Endothelial cell of hepatic sinusoid (primary cell): ENCODE data around the gene ANO9.

Experiments used
- in situ Hi-C: cut with HindIII; loops from 2 replicates; pipeline ENCODE4 v1.10.0; 2017; ENCODE audit warnings: low sequenced_read_pairs

ANO9 gene

GRCh38 chr11:389369-389768 lies 52.4 kb downstream of the ANO9 start:
- in situ Hi-C loops, result loop anchor here (5.0 kb wide), 2 partner anchors 63 to 92 kb away; partner anchors contain the start of genes IFITM5 and PTDSS2

DNA sequence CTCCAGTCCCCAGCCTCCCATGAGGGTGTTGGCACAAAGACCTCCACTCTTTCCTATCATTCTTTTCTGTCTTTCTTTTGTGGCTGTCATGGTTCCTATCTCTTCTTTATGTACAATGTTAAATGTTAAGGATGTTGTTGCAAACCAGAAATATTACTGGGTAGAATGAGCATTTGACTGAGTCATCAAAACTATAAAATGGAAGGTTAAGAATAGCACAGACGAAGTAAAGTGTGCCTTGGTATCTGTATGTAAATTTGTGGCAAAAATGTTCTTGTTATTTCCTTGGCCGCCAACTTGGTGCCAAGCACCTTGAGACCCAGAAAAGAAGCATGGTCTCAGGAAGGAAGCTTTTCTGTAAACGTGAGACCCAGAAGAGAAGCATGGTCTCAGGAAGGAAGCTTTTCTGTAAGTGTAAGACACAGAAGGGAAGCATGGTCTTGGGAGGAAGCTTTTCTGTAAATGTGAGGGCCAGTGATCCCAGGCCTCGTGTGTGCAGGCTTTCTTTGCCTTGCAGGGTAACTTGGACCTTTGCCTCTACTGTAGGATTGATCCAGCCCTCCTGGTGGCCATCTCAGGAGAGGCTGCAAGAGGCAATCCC lies 54.5 kb downstream of the ANO9 start:
- in situ Hi-C loops, result loop anchor here (5.0 kb wide), 2 partner anchors 65 to 90 kb away; partner anchors contain the start of genes IFITM5 and PTDSS2

- in situ Hi-C loops, result loop anchor here (5.0 kb wide), 2 partner anchors 66 to 89 kb away; partner anchors contain the start of genes IFITM5 and PTDSS2
Measured at GRCh38 chr11:386483-386882, 55.3 kb downstream of the ANO9 start.

DNA sequence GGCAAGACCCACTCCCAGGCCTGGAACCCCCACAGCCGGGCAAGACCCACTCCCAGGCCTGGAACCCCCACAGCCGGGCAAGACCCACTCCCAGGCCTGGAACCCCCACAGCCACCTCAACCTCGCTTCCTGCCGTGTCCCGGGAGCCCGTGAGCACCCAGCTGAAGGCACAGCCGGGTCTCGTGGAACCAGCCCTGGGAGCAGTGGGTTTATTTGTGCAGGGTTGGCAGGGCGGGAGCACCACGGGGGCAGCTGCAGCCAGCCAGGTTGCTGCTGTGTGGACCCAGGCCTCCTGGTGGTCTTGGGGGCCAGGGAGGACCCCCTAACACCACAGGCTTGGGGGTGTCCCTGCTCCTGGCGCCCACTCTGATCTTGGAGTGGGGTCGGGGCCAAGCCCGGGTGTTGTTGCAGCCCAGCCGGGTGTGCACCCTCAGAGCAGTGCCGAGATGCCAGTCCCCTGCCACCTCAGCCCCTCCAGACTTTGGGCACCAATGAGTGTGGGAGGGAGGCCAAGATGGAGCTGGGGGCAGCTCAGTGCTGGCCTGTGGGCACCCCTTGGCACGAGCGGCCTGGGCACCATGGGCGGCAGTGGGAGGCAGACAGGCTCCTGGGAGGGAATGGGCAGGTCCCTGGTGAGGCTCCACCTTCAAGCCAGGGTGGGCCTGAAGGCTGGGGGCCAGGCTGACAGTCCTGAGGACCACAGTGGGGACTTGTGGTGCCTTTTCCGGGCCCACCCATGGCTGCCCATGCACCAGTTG lies 56.0 kb downstream of the ANO9 start:
- in situ Hi-C loops, result loop anchor here (5.0 kb wide), 2 partner anchors 67 to 88 kb away; partner anchors contain the start of genes IFITM5 and PTDSS2

DNA sequence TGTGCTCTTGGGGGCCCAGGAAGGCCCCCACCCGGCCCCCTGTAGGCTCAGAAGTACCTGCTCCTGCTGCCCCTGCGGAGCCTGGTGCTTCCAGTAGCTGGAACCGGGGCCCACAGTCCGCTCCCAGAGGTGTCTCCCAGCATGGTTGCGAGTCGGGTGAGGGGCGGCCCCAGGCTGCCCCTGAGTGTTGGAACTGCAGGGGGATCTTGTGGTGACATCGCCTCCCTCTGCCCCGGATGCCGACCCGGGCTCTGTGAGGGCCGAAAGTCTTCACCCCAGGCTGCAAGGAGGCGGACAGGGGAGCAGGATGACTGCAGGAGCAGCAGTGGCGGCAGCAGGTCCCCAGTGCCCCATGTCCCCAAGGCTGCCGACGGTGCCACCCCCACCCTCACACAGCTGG lies 57.3 kb downstream of the ANO9 start:
- in situ Hi-C loops, result no loop called here

GRCh38 chr11:383431-383830 lies 58.4 kb downstream of the ANO9 start:
- in situ Hi-C loops, result no loop called here

DNA sequence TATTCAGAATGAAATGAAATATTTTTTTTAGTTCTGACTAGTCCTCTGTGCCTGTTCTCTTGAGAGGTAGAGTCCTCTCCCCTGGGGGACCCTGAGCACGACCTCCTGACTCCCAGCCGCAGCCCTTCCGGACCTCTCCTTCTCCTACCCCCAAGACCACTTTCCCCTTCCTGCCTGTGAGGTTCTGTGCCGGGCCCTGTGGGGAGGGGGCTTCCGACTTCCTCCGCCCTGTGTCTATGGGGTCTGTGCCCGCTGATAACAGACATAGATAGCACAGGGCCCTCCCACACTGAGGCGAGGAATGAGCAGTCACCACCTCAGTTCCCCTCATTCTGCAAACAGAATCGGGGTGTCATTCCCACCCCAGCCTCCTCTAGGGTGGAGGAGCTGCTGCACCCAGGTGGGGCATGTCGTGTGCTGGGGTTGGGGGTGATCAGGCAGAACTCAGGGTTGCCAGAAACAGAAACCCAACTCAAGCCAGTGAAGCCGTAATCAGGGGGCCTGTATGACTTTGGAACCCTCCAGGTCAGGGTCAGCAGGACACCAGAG lies 59.7 kb downstream of the ANO9 start:
- in situ Hi-C loops, result no loop called here

DNA sequence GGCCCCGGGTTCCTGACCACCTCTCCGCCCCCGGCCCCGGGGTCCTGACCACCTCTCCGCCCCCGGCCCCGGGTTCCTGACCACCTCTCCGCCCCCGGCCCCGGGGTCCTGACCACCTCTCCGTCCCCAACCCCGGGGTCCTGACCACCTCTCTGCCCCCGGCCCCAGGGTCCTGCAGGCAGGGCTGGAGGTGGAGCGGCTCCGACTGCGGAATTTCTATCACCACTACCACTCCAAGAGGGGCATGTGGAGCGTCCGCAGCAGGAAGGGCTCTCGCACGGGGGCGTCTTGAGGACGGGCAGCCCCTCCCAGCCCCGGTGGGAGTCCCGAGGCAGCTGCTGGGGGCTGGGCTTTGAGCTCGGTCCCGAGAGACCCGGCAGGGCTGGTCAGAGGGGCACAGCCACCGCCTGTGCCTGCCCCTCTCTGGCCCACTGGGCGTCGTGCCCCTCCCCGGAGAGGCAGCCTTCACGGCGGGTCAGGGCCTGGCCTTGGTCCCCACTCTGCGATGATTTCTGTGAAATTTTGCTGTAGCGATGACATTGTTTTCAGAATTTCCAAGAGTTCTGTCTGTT lies 60.2 kb downstream of the ANO9 start:
- in situ Hi-C loops, result no loop called here

DNA sequence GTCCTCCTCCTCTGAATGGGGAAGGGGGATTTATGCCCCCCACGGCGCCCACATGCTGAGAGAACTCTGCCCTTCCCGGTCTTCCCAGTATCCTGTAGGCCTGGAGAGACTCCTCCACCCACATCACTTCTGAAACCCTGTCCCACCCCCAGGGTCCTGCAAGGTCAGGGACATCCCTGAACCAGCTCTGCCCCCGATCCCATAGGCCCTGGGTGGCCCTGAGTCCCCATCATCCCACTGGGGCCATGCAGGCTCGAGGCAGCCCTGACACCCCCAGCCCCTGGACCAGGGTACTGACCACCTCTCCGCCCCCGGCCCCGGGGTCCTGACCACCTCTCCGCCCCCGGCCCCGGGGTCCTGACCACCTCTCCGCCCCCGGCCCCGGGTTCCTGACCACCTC lies 60.8 kb downstream of the ANO9 start:
- in situ Hi-C loops, result no loop called here

- in situ Hi-C loops, result no loop called here
Measured at GRCh38 chr11:380491-380890, 61.3 kb downstream of the ANO9 start.

DNA sequence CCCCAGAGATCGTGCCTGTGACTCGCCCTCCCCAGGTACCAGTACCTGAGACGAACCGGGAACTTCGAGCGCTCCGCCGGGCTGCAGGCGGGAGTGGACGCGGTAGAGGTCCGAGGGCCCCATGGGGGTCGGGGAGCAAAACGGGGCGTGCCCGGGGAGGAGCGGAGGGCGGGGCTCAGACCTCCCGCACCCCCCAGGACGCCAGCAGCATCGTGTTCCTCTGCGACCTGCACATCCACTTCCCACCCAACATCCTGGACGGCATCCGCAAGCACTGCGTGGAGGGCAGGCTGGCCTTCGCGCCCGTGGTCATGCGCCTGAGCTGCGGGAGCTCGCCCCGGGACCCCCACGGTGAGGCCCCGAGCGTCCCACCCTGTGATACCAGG lies 61.7 kb downstream of the ANO9 start:
- in situ Hi-C loops, result no loop called here

GRCh38 chr11:379205-380094 lies 62.4 kb downstream of the ANO9 start:
- in situ Hi-C loops, result no loop called here

- in situ Hi-C loops, result no loop called here
Measured at GRCh38 chr11:377883-378500, 63.8 kb downstream of the ANO9 start.

GRCh38 chr11:377174-377865 lies 64.5 kb downstream of the ANO9 start:
- in situ Hi-C loops, result no loop called here

DNA sequence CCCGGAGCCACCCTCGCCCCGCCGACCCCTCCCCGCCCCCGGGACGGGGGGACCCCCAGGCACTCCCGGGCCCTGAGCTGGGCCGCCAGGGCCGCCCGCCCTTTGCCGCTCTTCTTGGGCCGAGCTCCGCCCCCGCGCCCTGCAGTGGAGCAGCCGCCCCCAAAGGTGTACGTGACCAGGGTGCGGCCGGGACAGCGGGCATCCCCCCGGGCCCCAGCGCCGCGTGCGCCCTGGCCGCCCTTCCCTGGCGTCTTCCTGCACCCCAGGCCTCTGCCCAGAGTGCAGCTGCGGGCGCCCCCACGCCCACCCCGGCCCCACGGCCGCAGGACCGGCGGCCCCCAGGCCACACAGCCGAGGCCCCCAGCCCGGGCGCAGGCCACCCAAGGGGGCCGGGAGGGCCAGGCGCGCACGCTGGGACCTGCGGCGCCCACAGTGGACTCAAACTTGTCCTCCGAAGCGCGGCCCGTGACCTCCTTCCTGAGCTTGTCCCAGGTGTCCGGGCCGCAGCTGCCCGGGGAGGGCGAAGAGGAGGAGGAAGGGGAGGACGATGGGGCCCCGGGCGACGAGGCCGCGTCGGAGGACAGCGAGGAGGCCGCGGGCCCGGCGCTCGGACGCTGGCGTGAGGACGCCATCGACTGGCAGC lies 65.2 kb downstream of the ANO9 start:
- in situ Hi-C loops, result no loop called here

- in situ Hi-C loops, result no loop called here
Measured at GRCh38 chr11:375065-376025, 66.5 kb downstream of the ANO9 start.

GRCh38 chr11:373716-374551 lies 67.9 kb downstream of the ANO9 start:
- in situ Hi-C loops, result no loop called here
